Adrenal gland (tissue), 12 donors: Measurements from ENCODE around the gene PHF20. TPM values are rescaled to one million over a fixed set of nuclear protein-coding genes. Genes with fewer than 3 reads are reported as not detected.

Experiments
- DNase-seq, 7 donors: peaks; one replicate each; pipeline ENCODE4 v3.0.0-alpha.2; 2019 to 2020
- H3K27ac ChIP-seq, 5 donors: fragments of 200-600 bp; sonication (generic) in 4 of 5; 1 replicate in 3 of 5; 2 replicates in 2 of 5; pipeline versions ENCODE4 v1.5.1 to v1.8.0; 2016 to 2020; ENCODE audit warnings: mild to moderate bottlenecking in 1 of 5
- H3K27me3 ChIP-seq: fragments of 200-600 bp; 2 replicates; pipeline ENCODE4 v1.8.0; 2021
- H3K36me3 ChIP-seq, 2 donors: fragments of 200-600 bp; replicated peaks in 1 of 2; 1 replicate in 1 of 2; 2 replicates in 1 of 2; pipeline versions ENCODE4 v1.5.1 to v1.8.0; 2018 to 2022
- H3K4me1 ChIP-seq, 2 donors: fragments of 200-600 bp; replicated peaks in 1 of 2; 1 replicate in 1 of 2; 2 replicates in 1 of 2; pipeline versions ENCODE4 v1.5.1 to v1.8.0; 2018 to 2021
- H3K4me3 ChIP-seq, 4 donors: fragments of 200-600 bp; sonication (generic) in 3 of 4; one replicate each; pipeline ENCODE4 v1.5.1; 2016 to 2018
- H3K9me3 ChIP-seq, 3 donors: fragments of 200-600 bp; sonication (generic) in 1 of 3; replicated peaks in 1 of 3; 1 replicate in 2 of 3; 2 replicates in 1 of 3; pipeline versions ENCODE4 v1.5.1 to v1.8.0; 2016 to 2021
- POLR2A ChIP-seq, 2 donors: fragments of 450-650 bp; IDR thresholded peaks; one replicate each; pipeline ENCODE4 v1.6.1; 2017; ENCODE audit warnings: antibody characterized with exemption in 2 of 2, mild to moderate bottlenecking in 2 of 2, moderate library complexity in 1 of 2
- WGBS, 4 donors: extraction: QIAGEN DNeasy Blood & Tissue Kit in 2 of 4; methylation state at CpG; one replicate each; pipeline versions ENCODE4 v1.1.5 to v1.1.7; 2013 to 2017; 5-methylcytosine and 5-hydroxymethylcytosine counted together
- intact Hi-C, 2 donors: fragments of 100-400 bp; cut with DNase I; formaldehyde crosslinking; loops; one replicate each; pipeline versions ENCODE4 v1.14.1 to v1.15.0; 2022 to 2023
- polyA plus RNA-seq, 3 donors: library from polyadenylated mRNA; stranded (reverse); fragments of 200-250 nt in 2 of 3; fragments of 350-450 nt in 1 of 3; fragmentation: Illumina TruSeq in 1 of 3; extraction: RNeasy Lipid Tissue Mini Kit (QIAGEN cat#74804) in 1 of 3; gene quantifications; one replicate each; pipeline ENCODE4 v1.2.3, GENCODE V29; 2013 to 2014
- total RNA-seq, 9 donors: library from RNA; depleted of rRNA in 4 of 9; stranded (reverse); fragments of >200 nt in 4 of 9; fragments of 120-200 nt in 1 of 9; fragmentation: NEBNext Ultra II Directional in 1 of 9; extraction: Animal tissue kit (Norgen Biotek cat#: 25700) in 1 of 9; gene quantifications; one replicate each; pipeline versions ENCODE4 v1.1.0 to v1.2.4, GENCODE V29; 2013 to 2023
- TF ChIP-seq, protein P1 (sequence below), 6 experiments: fragments of 450-650 bp in 4 of 6; fragments of 200-600 bp in 2 of 6; sonication (generic) in 1 of 6; IDR thresholded peaks; 1 replicate in 5 of 6; 2 replicates in 1 of 6; pipeline versions ENCODE4 v1.5.1 to v1.8.0; 2016 to 2021; ENCODE audit warnings: antibody characterized with exemption in 6 of 6, mild to moderate bottlenecking in 2 of 6, moderate library complexity in 1 of 6
- donor health status: healthy with polysubstance abuse.
- donor health status: Bipolar disorder and iron deficiency.
- donor health status: DM: yes; HTN: yes; CAD: no.
- donor health status: DM: no; HTN: no; CAD: no.
- donor health status: DM: no; HTN: no; CAD: no.
- donor health status: DM: yes; HTN: yes; CAD: no.

The PHF20 gene
- total and polyA plus RNA-seq, 12 donors, result 15.0 to 45.1 (median 28.8) TPM

DNA sequence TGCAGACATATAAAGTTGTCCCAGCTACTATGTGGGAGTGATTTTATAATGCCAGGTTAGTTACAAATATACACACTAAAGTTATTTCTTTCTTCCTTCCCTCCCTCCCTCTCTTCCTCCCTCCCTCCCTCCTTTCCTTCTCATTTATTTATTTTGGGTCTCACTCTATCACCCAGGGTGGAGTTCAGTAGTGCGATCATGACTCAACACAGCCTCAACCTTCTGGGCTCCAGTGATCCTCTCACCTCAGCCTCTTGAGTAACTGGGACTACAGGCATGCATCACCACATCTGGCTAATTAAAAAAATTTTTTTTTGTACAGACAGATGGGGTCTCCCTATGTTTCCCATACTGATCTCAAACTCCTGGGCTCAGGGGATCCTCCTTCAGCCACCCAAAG, 59.2 kb downstream of the PHF20 start:
- WGBS, 4 donors, result 80 to 91% (median 87%) methylated on average over 1 of the region's 1 CpG

DNA sequence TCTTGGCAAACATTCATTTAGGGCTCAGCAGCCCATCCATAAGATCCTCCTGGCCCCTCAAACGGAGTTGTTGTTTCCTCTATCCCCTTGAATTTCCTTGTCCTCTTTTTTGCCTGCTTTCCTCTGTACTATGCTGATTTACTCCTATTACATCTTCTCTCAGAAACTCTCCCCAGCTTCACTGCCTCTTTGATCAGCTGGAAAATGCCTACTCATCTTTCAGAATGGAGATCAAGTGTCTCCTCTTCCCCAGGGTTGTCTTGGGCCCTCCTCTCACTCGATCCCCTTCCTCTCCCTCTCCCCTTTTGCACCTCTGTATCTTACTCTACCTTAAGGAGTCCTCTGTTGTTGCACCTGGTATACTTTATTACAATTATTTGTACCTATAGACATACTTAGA, 60.2 kb downstream of the PHF20 start:
- no peak for DNase-seq
- H3K27ac ChIP-seq, result no peak overlapping the region
- no peak overlapping the region for H3K4me3 ChIP-seq
- WGBS, 4 donors, result 86 to 96% (median 93%) methylated on average over 2 of the region's 2 CpGs
- H3K4me1 ChIP-seq, result no peaks in the 10 kb centered on the region
- H3K27me3 ChIP-seq, result no peaks in the 10 kb centered on the region
- H3K36me3 ChIP-seq, result no peaks in the 10 kb centered on the region
- intact Hi-C loops, result no loop called here
- no peaks in the 10 kb centered on the region for H3K9me3 ChIP-seq
- no peak for TF ChIP-seq POLR2A (IDR thresholded peaks at IDR 0.05)
- TF ChIP-seq, protein P1, sequence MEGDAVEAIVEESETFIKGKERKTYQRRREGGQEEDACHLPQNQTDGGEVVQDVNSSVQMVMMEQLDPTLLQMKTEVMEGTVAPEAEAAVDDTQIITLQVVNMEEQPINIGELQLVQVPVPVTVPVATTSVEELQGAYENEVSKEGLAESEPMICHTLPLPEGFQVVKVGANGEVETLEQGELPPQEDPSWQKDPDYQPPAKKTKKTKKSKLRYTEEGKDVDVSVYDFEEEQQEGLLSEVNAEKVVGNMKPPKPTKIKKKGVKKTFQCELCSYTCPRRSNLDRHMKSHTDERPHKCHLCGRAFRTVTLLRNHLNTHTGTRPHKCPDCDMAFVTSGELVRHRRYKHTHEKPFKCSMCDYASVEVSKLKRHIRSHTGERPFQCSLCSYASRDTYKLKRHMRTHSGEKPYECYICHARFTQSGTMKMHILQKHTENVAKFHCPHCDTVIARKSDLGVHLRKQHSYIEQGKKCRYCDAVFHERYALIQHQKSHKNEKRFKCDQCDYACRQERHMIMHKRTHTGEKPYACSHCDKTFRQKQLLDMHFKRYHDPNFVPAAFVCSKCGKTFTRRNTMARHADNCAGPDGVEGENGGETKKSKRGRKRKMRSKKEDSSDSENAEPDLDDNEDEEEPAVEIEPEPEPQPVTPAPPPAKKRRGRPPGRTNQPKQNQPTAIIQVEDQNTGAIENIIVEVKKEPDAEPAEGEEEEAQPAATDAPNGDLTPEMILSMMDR (IDR thresholded peaks at IDR 0.05), result no peak

More for the DNA sequence above, 59.2 kb downstream of the PHF20 start:
- DNase-seq, result no peak
- Histone ChIP-seq H3K27me3 (no peaks in the 10 kb centered on the region), H3K9me3 (no peaks in the 10 kb centered on the region), H3K27ac (no peak overlapping the region), H3K4me3 (no peak overlapping the region), H3K36me3 (no peaks in the 10 kb centered on the region), H3K4me1 (no peaks in the 10 kb centered on the region)
- intact Hi-C loops, result no loop called here
- TF ChIP-seq, protein P1 (IDR thresholded peaks at IDR 0.05), result no peak
- TF ChIP-seq POLR2A (IDR thresholded peaks at IDR 0.05), result no peak

DNA sequence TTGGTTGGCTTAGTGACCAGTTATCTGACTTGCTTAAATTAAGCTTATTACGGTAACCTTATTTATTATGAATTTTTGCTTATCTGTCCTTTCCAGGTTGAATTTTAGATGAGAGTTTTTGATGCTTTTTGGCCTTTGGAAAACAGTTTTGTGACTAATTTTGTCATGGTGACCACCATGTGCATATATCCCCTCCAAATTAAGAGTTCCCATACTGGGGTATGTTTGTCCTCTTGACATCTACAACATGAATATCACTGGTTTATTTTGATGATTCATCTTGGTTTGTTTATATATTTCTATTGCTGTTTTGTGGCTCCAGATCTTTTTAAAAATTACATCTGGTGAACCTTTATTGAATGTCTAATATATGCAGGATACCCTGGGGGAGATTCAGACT, 61.4 kb downstream of the PHF20 start:
- no peak overlapping the region for H3K27ac ChIP-seq
- WGBS, 4 donors, result 94 to 100% (median 96%) methylated on average over 1 of the region's 1 CpG
- no peak for TF ChIP-seq POLR2A (IDR thresholded peaks at IDR 0.05)
- no peaks in the 10 kb centered on the region for H3K36me3 ChIP-seq
- no peaks in the 10 kb centered on the region for H3K4me1 ChIP-seq
- H3K27me3 ChIP-seq, result no peaks in the 10 kb centered on the region
- H3K9me3 ChIP-seq, result no peaks in the 10 kb centered on the region
- no peak overlapping the region for H3K4me3 ChIP-seq
- DNase-seq, result no peak
- intact Hi-C loops, result no loop called here

DNA sequence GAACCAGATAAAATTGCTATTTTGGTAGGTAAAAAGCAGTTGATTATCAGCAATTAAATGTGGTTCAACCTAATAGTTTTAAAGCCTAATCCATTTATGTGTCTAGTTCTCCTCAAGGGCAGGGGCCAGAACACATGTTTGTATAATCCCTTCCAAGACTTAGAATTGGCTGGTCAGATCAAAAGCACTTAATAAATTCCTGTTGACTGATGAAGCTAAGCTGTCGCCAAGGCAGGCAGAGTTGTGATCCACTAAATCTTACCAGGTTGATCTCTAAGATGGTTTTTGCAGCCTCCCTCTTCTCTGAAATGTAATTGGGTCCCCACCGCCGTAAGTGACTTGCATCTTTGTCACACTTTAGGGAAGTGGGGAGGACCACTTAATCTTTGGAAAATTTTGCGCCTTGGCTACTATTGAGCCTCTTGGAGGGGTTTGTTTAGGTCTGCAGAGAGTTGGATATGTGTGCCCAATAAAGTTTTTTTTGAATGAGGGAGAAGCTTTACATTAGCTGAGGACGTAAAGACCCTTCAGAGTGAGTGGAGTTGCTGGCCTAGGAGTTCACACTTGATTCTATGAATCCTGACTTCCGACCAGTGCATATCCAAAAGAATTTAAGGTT, 65.9 kb downstream of the PHF20 start:
- Histone ChIP-seq H3K4me3 (no peak overlapping the region), H3K4me1 (no peaks in the 10 kb centered on the region), H3K27me3 (no peaks in the 10 kb centered on the region), H3K27ac (no peak overlapping the region), H3K9me3 (no peaks in the 10 kb centered on the region), H3K36me3 (peaks cover 0 to 2% of the 10 kb centered on the region in 2 donors)
- TF ChIP-seq POLR2A (IDR thresholded peaks at IDR 0.05), result no peak
- TF ChIP-seq, protein P1 (IDR thresholded peaks at IDR 0.05), result no peak
- intact Hi-C loops, result no loop called here
- WGBS, 4 donors, result 85 to 95% (median 91%) methylated on average over 6 of the region's 6 CpGs
- DNase-seq, result no peak

DNA sequence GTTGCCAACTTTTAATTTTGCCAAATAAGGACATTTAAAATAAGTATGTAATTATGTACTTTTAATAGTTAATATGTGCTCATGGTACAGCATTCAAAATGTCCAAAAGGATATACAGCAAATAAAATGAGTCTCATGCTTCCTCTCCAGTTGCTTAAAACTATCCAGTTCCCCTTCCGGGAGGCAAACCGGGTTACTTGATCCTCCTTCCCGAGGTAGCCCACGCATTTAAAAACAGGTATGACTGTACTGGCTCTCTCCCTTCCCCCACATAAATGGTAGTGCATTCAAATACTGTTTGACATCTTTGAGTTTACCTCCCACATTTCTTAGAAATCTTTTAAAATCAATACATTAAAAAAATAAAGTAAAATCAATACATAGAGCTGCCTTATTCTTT, 66.4 kb downstream of the PHF20 start:
- Histone ChIP-seq H3K27me3 (no peaks in the 10 kb centered on the region), H3K36me3 (peaks cover 0 to 6% of the 10 kb centered on the region in 2 donors), H3K9me3 (no peaks in the 10 kb centered on the region), H3K4me3 (no peak overlapping the region), H3K4me1 (no peaks in the 10 kb centered on the region), H3K27ac (no peak overlapping the region)
- TF ChIP-seq, protein P1 (IDR thresholded peaks at IDR 0.05), result no peak
- no peak for TF ChIP-seq POLR2A (IDR thresholded peaks at IDR 0.05)
- WGBS, 4 donors, result 86 to 95% (median 89%) methylated on average over 4 of the region's 4 CpGs
- intact Hi-C loops, result no loop called here
- no peak for DNase-seq
